SU-DHL-6 (cell line): ENCODE data around the gene KATNAL1.

Experiments used
- H2AFZ ChIP-seq: fragments of 200-600 bp; sonication (generic); 2 replicates; pipeline ENCODE4 v1.6.1; 2014; ENCODE audit warnings: low read depth, mild to moderate bottlenecking, moderate library complexity, mixed read lengths, antibody characterized with exemption, low read length; ENCODE audit not compliant: severe bottlenecking
- H3F3A ChIP-seq: fragments of 200-600 bp; shearing (Covaris generic); 2 replicates; pipeline ENCODE4 v1.6.0; 2016; ENCODE audit warnings: antibody characterized with exemption, mild to moderate bottlenecking; ENCODE audit not compliant: insufficient read depth
- H3K27ac ChIP-seq: fragments of 200-600 bp; sonication (generic); 2 replicates; pipeline ENCODE4 v1.5.1; 2016; ENCODE audit warnings: low read depth, mild to moderate bottlenecking, low read length, moderate library complexity, mixed read lengths
- H3K27me3 ChIP-seq: fragments of 200-600 bp; sonication (generic), shearing (Covaris generic); 2 replicates; pipeline ENCODE4 v1.6.0; 2014; ENCODE audit warnings: mild to moderate bottlenecking, low read length
- H3K36me3 ChIP-seq: fragments of 200-600 bp; sonication (generic); 2 replicates; pipeline ENCODE4 v1.6.1; 2014; ENCODE audit warnings: mild to moderate bottlenecking, low read length, mixed read lengths
- H3K4me2 ChIP-seq: fragments of 300-600, 200-600 bp; shearing (Covaris generic), sonication (generic); 2 replicates; pipeline ENCODE4 v1.6.0; 2014; ENCODE audit warnings: low read length, low read depth, mild to moderate bottlenecking; ENCODE audit not compliant: poor library complexity, severe bottlenecking
- H3K4me3 ChIP-seq: fragments of 200-600 bp; sonication (generic); 2 replicates; pipeline ENCODE4 v1.5.1; 2014; ENCODE audit warnings: antibody characterized with exemption, low read length, mild to moderate bottlenecking, mixed read lengths; ENCODE audit not compliant: insufficient read depth, poor library complexity, severe bottlenecking
- H3K79me2 ChIP-seq: fragments of 200-600 bp; sonication (generic); 2 replicates; pipeline ENCODE4 v1.6.1; 2014; ENCODE audit warnings: mild to moderate bottlenecking, low read length, moderate library complexity; ENCODE audit not compliant: insufficient read depth
- H3K9ac ChIP-seq: fragments of 200-600 bp; sonication (generic); 2 replicates; pipeline ENCODE4 v1.7.0; 2014; ENCODE audit warnings: mild to moderate bottlenecking, low read length
- H3K9me2 ChIP-seq: fragments of 200-600 bp; sonication (generic); replicated peaks from 2 replicates; pipeline ENCODE4 v1.6.1; 2014; ENCODE audit warnings: low read length; ENCODE audit not compliant: insufficient read depth
- H3K9me3 ChIP-seq: fragments of 200-600 bp; sonication (generic); 2 replicates; pipeline ENCODE4 v1.6.1; 2014; ENCODE audit warnings: low read length, mixed read lengths; ENCODE audit not compliant: insufficient read depth
- H4K20me1 ChIP-seq: fragments of 200-600 bp; sonication (generic); 2 replicates; pipeline ENCODE4 v1.6.1; 2014; ENCODE audit warnings: low read depth, mild to moderate bottlenecking, antibody characterized with exemption, low read length, moderate library complexity, mixed read lengths
- CTCF ChIP-seq: fragments of 200-600 bp; sonication (generic); IDR thresholded peaks from one replicate; pipeline ENCODE4 v1.5.1; 2017; ENCODE audit warnings: antibody characterized with exemption, mild to moderate bottlenecking, low read length, moderate library complexity; ENCODE audit not compliant: insufficient read depth, poor library complexity, severe bottlenecking
- EZH2phosphoT487 ChIP-seq: fragments of 200-600 bp; sonication (generic), shearing (Covaris generic); conservative IDR thresholded peaks from 2 replicates; pipeline ENCODE4 v1.6.1; 2018; ENCODE audit warnings: mild to moderate bottlenecking, antibody characterized with exemption, low read length, moderate library complexity, mixed read lengths

Gene KATNAL1

GRCh38 chr13:30191491-30192100 lies 115.8 kb downstream of the KATNAL1 start:
- Histone ChIP-seq H3K27ac (no peak overlapping the region), H4K20me1 (no peaks in the 10 kb centered on the region), H3K4me2 (no peak overlapping the region), H3F3A (no peaks in the 10 kb centered on the region), H3K79me2 (no peaks in the 10 kb centered on the region), H2AFZ (no peak overlapping the region), H3K36me3 (no peaks in the 10 kb centered on the region), H3K9me2 (no peaks in the 10 kb centered on the region), H3K27me3 (no peaks in the 10 kb centered on the region), H3K9me3 (no peaks in the 10 kb centered on the region), H3K9ac (no peak overlapping the region), H3K4me3 (no peak overlapping the region)
- TF ChIP-seq EZH2phosphoT487 (no peak), CTCF (no peak)

- no peak overlapping the region for H2AFZ ChIP-seq
- H3K27me3 ChIP-seq: no peaks in the 10 kb centered on the region
- TF ChIP-seq EZH2phosphoT487 (no peak), CTCF (no peak)
- no peak overlapping the region for H3K27ac ChIP-seq
- H3K36me3 ChIP-seq: no peaks in the 10 kb centered on the region
- no peaks in the 10 kb centered on the region for H3K79me2 ChIP-seq
- H3K4me3 ChIP-seq: no peak overlapping the region
- no peaks in the 10 kb centered on the region for H4K20me1 ChIP-seq
- H3K9me2 ChIP-seq: no peaks in the 10 kb centered on the region
- no peak overlapping the region for H3K4me2 ChIP-seq
- no peaks in the 10 kb centered on the region for H3F3A ChIP-seq
- H3K9ac ChIP-seq: no peak overlapping the region
- no peaks in the 10 kb centered on the region for H3K9me3 ChIP-seq
Measured at GRCh38 chr13:30186634-30187415, 120.5 kb downstream of the KATNAL1 start.

- Histone ChIP-seq H3K27ac (no peak overlapping the region), H3K9me2 (no peaks in the 10 kb centered on the region), H3K27me3 (no peaks in the 10 kb centered on the region), H3K9ac (no peak overlapping the region), H3K4me2 (no peak overlapping the region), H3K79me2 (no peaks in the 10 kb centered on the region), H3K4me3 (no peak overlapping the region), H3F3A (no peaks in the 10 kb centered on the region), H3K9me3 (no peaks in the 10 kb centered on the region), H3K36me3 (no peaks in the 10 kb centered on the region), H2AFZ (no peak overlapping the region), H4K20me1 (no peaks in the 10 kb centered on the region)
- TF ChIP-seq EZH2phosphoT487: no peak
- TF ChIP-seq CTCF: no peak
Measured at GRCh38 chr13:30181888-30182651, 125.3 kb downstream of the KATNAL1 start.
